Adrenal gland (tissue), 5 donors: ENCODE data around the gene SLC6A8.

ENCODE experiments used
- CTCF ChIP-seq, 6 experiments: fragments of 450-650 bp in 4 of 6; fragments of 200-600 bp in 2 of 6; sonication (generic) in 1 of 6; IDR thresholded peaks; 1 replicate in 5 of 6; 2 replicates in 1 of 6; pipeline versions ENCODE4 v1.5.1 to v1.8.0; 2016 to 2021; ENCODE audit warnings: antibody characterized with exemption in 6 of 6, mild to moderate bottlenecking in 2 of 6, moderate library complexity in 1 of 6
- POLR2A ChIP-seq, 2 donors: fragments of 450-650 bp; IDR thresholded peaks; one replicate each; pipeline ENCODE4 v1.6.1; 2017; ENCODE audit warnings: antibody characterized with exemption in 2 of 2, mild to moderate bottlenecking in 2 of 2, moderate library complexity in 1 of 2
- donor health status: DM: no; HTN: no; CAD: no.

GRCh38 chrX:153704021-153704526 is 16.3 kb downstream of the SLC6A8 start:
- TF ChIP-seq CTCF (IDR thresholded peaks at IDR 0.05) (no peak), POLR2A (IDR thresholded peaks at IDR 0.05) (no peak)
